Ishikawa (cell line): ENCODE measurements around the gene CST6.

Source experiments
- NFIC ChIP-seq: IDR thresholded peaks from 2 replicates; pipeline ENCODE4 v1.6.1; 2012
- RAD21 ChIP-seq: IDR thresholded peaks from 2 replicates; pipeline ENCODE4 v1.6.1; 2012; ENCODE audit warnings: low read depth

DNA sequence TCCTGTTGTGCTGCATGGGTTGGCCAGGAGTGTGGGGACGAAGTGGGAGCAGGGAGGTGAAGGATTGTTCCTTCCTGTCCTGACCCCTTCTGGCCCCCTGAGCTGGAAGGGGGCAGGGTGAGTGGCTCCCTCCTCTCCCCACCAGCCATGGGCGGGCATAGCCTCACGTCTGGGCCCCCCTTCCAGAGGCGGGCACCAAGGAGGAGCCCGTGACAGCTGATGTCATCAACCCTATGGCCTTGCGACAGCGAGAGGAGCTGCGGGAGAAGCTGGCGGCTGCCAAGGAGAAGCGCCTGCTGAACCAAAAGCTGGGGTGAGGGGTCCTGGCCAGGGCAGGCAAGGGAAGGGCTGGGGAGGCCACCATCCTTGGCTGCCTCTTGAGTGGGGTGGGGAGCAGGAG lies 46.9 kb upstream of the CST6 start:
- TF ChIP-seq NFIC, result no peak
- no peak for TF ChIP-seq RAD21
